SK-N-SH treated with all-trans-retinoic acid at 6 μM for 48 hours (cell line): ENCODE results near the gene NPAS3.

Source experiments
- ATAC-seq: fragments of 200-7000 bp; cut with Tn5 transposase; 3 replicates; pipeline ENCODE4 v1.9.1; 2020; ENCODE audit warnings: mild to moderate bottlenecking, moderate library complexity
- ARNTL ChIP-seq: fragments of 450-650 bp; formaldehyde crosslinking; IDR thresholded peaks from 2 replicates; pipeline ENCODE4 v1.5.0; 2020; ENCODE audit warnings: low read depth, mild to moderate bottlenecking, moderate library complexity, borderline replicate concordance
- BACH2 ChIP-seq: fragments of 250-450 bp; sonication (Bioruptor Pico); IDR thresholded peaks from 2 replicates; pipeline ENCODE4 v1.9.0; 2021; ENCODE audit warnings: mild to moderate bottlenecking, borderline replicate concordance
- CSDC2 ChIP-seq: fragments of 250-450 bp; sonication (Bioruptor Pico); IDR thresholded peaks from 2 replicates; pipeline ENCODE4 v1.5.0; 2020; ENCODE audit warnings: mild to moderate bottlenecking, moderate library complexity
- ESRRG ChIP-seq: fragments of 250-450 bp; sonication (Bioruptor Pico); IDR thresholded peaks from 2 replicates; pipeline ENCODE4 v1.6.1; 2021; ENCODE audit warnings: mild to moderate bottlenecking
- ISL1 ChIP-seq: fragments of 250-450 bp; sonication (Bioruptor Pico); IDR thresholded peaks from 2 replicates; pipeline ENCODE4 v2.1.2; 2022; ENCODE audit warnings: mild to moderate bottlenecking, moderate library complexity
- OSR1 ChIP-seq: fragments of 250-450 bp; sonication (Bioruptor Pico); IDR thresholded peaks from 2 replicates; pipeline ENCODE4 v1.8.0; 2022; ENCODE audit warnings: moderate library complexity, mild to moderate bottlenecking, inconsistent platforms
- PPARA ChIP-seq: fragments of 250-450 bp; sonication (Bioruptor Pico); IDR thresholded peaks from 2 replicates; pipeline ENCODE4 v1.5.0; 2020; ENCODE audit warnings: mild to moderate bottlenecking, borderline replicate concordance
- RARB ChIP-seq: fragments of 250-450 bp; sonication (Bioruptor Pico); IDR thresholded peaks from 2 replicates; pipeline ENCODE4 v1.8.0; 2021; ENCODE audit warnings: mild to moderate bottlenecking, moderate library complexity
- SNAI2 ChIP-seq: fragments of 250-450 bp; sonication (Bioruptor Pico); IDR thresholded peaks from 2 replicates; pipeline ENCODE4 v1.5.0; 2020; ENCODE audit warnings: mild to moderate bottlenecking, moderate library complexity
- TCF4 ChIP-seq: fragments of 250-450 bp; sonication (Bioruptor Pico); IDR thresholded peaks from 2 replicates; pipeline ENCODE4 v1.8.0; 2021; ENCODE audit warnings: mild to moderate bottlenecking, moderate library complexity, borderline replicate concordance
- TOX ChIP-seq: fragments of 250-450 bp; sonication (Bioruptor Pico); IDR thresholded peaks from 2 replicates; pipeline ENCODE4 v1.8.0; 2021; ENCODE audit warnings: mild to moderate bottlenecking, moderate library complexity, borderline replicate concordance
- ZC3H10 ChIP-seq: fragments of 250-450 bp; sonication (Bioruptor Pico); IDR thresholded peaks from 2 replicates; pipeline ENCODE4 v1.5.1; 2021; ENCODE audit warnings: mild to moderate bottlenecking, moderate library complexity
- ZFP3 ChIP-seq: fragments of 250-450 bp; sonication (Bioruptor Pico); IDR thresholded peaks from 2 replicates; pipeline ENCODE4 v1.5.0; 2020; ENCODE audit warnings: mild to moderate bottlenecking, moderate library complexity
- ZFP30 ChIP-seq: fragments of 450-650 bp; formaldehyde crosslinking; IDR thresholded peaks from 2 replicates; pipeline ENCODE4 v1.5.0; 2022; ENCODE audit warnings: mild to moderate bottlenecking, moderate library complexity
- ZNF565 ChIP-seq: fragments of 450-650 bp; formaldehyde crosslinking; conservative IDR thresholded peaks from 2 replicates; pipeline ENCODE4 v1.5.0; 2020; ENCODE audit warnings: low read depth, mild to moderate bottlenecking, moderate library complexity
- ZNF70 ChIP-seq: fragments of 450-650 bp; formaldehyde crosslinking; IDR thresholded peaks from 2 replicates; pipeline ENCODE4 v1.5.0; 2020; ENCODE audit warnings: mild to moderate bottlenecking, moderate library complexity
- TF ChIP-seq, protein P1 (sequence below): fragments of 250-450 bp; sonication (Bioruptor Pico); IDR thresholded peaks from 2 replicates; pipeline ENCODE4 v1.5.1; 2021; ENCODE audit warnings: mild to moderate bottlenecking, moderate library complexity
- TF ChIP-seq, protein P2 (sequence below): fragments of 250-450 bp; sonication (Bioruptor Pico); IDR thresholded peaks from 2 replicates; pipeline ENCODE4 v1.5.1; 2020; ENCODE audit warnings: low read depth, mild to moderate bottlenecking, moderate library complexity
- TF ChIP-seq, protein P3 (sequence below): fragments of 250-450 bp; sonication (Bioruptor Pico); IDR thresholded peaks from 2 replicates; pipeline ENCODE4 v1.8.0; 2020; ENCODE audit warnings: mild to moderate bottlenecking, moderate library complexity, borderline replicate concordance
- TF ChIP-seq, protein P4 (sequence below): fragments of 250-450 bp; sonication (Bioruptor Pico); IDR thresholded peaks from 2 replicates; pipeline ENCODE4 v1.8.0; 2021; ENCODE audit warnings: low read depth, mild to moderate bottlenecking, moderate library complexity, borderline replicate concordance
- TF ChIP-seq, protein P5 (sequence below): fragments of 250-450 bp; sonication (Bioruptor Pico); IDR thresholded peaks from 2 replicates; pipeline ENCODE4 v1.5.0; 2020; ENCODE audit warnings: mild to moderate bottlenecking, moderate library complexity

NPAS3 gene

DNA sequence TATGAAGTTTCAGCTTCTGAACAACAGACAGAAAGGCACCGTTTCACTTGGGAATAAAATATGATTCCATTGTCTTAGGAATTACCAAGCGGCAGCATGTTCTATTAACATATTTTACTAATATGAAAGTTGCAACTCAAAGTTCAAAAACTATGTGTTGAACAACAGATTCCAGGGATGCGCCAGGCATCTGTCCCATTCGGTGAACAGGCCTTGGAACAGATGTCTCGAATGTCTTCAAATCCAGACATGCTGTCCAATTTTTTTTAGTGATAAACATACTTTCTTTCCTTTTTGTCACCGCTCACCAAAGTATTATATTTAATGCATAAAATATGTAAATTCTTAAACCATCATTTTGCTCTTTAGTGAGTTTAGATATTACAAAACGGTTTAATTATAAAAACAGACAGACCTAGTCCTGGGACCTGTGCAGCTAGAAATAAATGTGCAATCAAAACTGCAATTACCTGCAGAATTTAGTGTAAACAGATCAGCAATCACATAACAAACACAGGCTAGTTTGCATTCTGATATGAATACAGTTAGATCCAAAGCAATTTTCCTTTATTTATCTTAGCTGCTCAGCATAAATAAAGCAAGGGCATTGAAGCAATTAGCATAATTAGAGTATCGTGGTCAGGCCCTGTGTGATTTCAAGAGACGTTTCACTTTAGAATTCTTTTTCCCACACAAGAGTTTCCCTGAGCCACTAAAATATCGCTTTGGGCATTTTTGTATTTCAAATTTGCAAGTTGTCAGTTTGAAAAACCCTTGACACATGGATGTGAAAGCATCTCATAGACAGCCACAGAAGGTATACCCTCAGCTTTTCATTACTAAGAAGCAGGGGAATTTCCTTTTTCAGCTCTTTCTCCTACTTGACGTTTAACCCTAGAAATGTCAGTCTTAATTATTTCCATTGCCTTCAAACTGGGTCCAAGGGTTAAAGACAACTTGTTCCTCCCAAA, 591.4 kb downstream of the NPAS3 start (continued):
- TF ChIP-seq TCF4 (CRISPR knock-in tag) (no peak), ZFP30 (CRISPR knock-in tag) (no peak), ISL1 (CRISPR knock-in tag) (no peak), RARB (CRISPR knock-in tag) (no peak), ZNF70 (CRISPR knock-in tag) (no peak), CSDC2 (CRISPR knock-in tag) (no peak), SNAI2 (no peak), ZC3H10 (CRISPR knock-in tag) (no peak), BACH2 (CRISPR knock-in tag) (no peak)
- TF ChIP-seq, protein P1, sequence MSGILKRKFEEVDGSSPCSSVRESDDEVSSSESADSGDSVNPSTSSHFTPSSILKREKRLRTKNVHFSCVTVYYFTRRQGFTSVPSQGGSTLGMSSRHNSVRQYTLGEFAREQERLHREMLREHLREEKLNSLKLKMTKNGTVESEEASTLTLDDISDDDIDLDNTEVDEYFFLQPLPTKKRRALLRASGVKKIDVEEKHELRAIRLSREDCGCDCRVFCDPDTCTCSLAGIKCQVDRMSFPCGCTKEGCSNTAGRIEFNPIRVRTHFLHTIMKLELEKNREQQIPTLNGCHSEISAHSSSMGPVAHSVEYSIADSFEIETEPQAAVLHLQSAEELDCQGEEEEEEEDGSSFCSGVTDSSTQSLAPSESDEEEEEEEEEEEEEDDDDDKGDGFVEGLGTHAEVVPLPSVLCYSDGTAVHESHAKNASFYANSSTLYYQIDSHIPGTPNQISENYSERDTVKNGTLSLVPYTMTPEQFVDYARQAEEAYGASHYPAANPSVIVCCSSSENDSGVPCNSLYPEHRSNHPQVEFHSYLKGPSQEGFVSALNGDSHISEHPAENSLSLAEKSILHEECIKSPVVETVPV (CRISPR knock-in tag): no peak
- TF ChIP-seq, all 23 proteins: peak for 0

DNA sequence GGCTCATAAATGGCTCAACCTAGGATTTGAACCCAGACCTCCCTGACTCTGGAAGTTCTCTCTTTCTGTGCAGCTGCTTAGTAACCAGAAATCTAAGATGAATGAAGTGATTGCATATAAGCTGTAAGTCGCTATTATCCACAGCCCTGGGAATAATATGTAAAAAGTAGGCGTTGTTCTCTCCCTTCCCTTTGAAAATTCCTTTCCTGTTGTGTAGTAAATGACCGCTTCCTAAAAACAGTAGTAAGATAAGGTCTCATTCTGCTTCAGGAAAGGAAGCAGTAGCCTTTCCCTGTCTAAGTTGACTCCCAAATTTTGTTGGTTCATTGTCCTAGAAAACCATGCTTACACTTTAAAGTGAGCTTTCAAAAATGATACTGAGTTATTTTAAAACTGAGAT, 593.9 kb downstream of the NPAS3 start:
- no peak for ATAC-seq
- no peak for TF ChIP-seq ISL1 (CRISPR knock-in tag)
- no peak for TF ChIP-seq ZNF70 (CRISPR knock-in tag)
- TF ChIP-seq TCF4 (CRISPR knock-in tag): no peak
- TF ChIP-seq ZFP3 (CRISPR knock-in tag): no peak
- TF ChIP-seq, protein P2, sequence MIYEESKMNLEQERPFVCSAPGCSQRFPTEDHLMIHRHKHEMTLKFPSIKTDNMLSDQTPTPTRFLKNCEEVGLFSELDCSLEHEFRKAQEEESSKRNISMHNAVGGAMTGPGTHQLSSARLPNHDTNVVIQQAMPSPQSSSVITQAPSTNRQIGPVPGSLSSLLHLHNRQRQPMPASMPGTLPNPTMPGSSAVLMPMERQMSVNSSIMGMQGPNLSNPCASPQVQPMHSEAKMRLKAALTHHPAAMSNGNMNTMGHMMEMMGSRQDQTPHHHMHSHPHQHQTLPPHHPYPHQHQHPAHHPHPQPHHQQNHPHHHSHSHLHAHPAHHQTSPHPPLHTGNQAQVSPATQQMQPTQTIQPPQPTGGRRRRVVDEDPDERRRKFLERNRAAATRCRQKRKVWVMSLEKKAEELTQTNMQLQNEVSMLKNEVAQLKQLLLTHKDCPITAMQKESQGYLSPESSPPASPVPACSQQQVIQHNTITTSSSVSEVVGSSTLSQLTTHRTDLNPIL: no peak
- no peak for TF ChIP-seq ESRRG (CRISPR knock-in tag)
- TF ChIP-seq ARNTL (CRISPR knock-in tag): no peak
- TF ChIP-seq SNAI2: no peak
- no peak for TF ChIP-seq TOX
- TF ChIP-seq, protein P3, sequence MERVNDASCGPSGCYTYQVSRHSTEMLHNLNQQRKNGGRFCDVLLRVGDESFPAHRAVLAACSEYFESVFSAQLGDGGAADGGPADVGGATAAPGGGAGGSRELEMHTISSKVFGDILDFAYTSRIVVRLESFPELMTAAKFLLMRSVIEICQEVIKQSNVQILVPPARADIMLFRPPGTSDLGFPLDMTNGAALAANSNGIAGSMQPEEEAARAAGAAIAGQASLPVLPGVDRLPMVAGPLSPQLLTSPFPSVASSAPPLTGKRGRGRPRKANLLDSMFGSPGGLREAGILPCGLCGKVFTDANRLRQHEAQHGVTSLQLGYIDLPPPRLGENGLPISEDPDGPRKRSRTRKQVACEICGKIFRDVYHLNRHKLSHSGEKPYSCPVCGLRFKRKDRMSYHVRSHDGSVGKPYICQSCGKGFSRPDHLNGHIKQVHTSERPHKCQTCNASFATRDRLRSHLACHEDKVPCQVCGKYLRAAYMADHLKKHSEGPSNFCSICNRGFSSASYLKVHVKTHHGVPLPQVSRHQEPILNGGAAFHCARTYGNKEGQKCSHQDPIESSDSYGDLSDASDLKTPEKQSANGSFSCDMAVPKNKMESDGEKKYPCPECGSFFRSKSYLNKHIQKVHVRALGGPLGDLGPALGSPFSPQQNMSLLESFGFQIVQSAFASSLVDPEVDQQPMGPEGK (CRISPR knock-in tag): no peak
- TF ChIP-seq, protein P4, sequence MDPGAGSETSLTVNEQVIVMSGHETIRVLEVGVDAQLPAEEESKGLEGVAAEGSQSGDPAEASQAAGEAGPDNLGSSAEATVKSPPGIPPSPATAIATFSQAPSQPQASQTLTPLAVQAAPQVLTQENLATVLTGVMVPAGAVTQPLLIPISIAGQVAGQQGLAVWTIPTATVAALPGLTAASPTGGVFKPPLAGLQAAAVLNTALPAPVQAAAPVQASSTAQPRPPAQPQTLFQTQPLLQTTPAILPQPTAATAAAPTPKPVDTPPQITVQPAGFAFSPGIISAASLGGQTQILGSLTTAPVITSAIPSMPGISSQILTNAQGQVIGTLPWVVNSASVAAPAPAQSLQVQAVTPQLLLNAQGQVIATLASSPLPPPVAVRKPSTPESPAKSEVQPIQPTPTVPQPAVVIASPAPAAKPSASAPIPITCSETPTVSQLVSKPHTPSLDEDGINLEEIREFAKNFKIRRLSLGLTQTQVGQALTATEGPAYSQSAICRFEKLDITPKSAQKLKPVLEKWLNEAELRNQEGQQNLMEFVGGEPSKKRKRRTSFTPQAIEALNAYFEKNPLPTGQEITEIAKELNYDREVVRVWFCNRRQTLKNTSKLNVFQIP: no peak
- TF ChIP-seq, protein P5, sequence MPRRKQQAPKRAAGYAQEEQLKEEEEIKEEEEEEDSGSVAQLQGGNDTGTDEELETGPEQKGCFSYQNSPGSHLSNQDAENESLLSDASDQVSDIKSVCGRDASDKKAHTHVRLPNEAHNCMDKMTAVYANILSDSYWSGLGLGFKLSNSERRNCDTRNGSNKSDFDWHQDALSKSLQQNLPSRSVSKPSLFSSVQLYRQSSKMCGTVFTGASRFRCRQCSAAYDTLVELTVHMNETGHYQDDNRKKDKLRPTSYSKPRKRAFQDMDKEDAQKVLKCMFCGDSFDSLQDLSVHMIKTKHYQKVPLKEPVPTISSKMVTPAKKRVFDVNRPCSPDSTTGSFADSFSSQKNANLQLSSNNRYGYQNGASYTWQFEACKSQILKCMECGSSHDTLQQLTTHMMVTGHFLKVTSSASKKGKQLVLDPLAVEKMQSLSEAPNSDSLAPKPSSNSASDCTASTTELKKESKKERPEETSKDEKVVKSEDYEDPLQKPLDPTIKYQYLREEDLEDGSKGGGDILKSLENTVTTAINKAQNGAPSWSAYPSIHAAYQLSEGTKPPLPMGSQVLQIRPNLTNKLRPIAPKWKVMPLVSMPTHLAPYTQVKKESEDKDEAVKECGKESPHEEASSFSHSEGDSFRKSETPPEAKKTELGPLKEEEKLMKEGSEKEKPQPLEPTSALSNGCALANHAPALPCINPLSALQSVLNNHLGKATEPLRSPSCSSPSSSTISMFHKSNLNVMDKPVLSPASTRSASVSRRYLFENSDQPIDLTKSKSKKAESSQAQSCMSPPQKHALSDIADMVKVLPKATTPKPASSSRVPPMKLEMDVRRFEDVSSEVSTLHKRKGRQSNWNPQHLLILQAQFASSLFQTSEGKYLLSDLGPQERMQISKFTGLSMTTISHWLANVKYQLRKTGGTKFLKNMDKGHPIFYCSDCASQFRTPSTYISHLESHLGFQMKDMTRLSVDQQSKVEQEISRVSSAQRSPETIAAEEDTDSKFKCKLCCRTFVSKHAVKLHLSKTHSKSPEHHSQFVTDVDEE: no peak
- TF ChIP-seq OSR1 (CRISPR knock-in tag): no peak
- no peak for TF ChIP-seq PPARA (CRISPR knock-in tag)
- TF ChIP-seq ZC3H10 (CRISPR knock-in tag): no peak
- no peak for TF ChIP-seq ZNF565

DNA sequence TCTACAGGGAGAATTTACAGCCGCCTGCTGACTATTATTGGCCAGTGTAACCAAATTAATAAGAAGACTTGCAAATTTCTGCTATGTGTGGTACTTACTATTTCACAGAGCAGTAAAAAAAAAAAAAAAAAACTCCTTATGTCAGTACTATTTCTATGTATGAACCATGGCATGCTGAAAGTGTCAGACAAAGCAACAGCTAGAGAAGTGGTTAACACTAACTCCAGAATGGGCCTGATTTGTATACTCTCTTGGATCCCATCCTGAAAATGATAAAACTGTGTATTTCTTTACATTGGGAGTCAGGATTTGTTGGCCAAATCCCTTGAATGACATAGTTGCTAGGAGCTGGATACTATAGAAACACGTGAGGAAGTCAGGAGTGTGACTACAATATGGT, 595.4 kb downstream of the NPAS3 start:
- ATAC-seq: no peak
- TF ChIP-seq, protein P5: no peak
- TF ChIP-seq ISL1 (CRISPR knock-in tag) (no peak), ZNF565 (no peak)
- TF ChIP-seq, protein P2: no peak
